HepG2 (cell line): ENCODE measurements around the gene SIGLEC9. TPM values are rescaled to one million over a fixed set of nuclear protein-coding genes. Genes with fewer than 3 reads are reported as not detected.

Experiments used
- ATAC-seq: fragments of 200-7000 bp; cut with Tn5 transposase; 3 replicates; pipeline ENCODE4 v1.9.1; 2020; ENCODE audit warnings: mild to moderate bottlenecking, moderate library complexity
- BruUV-seq: library from RNA; stranded (reverse); fragments of 400-500 nt; replicated peaks from 2 replicates; lab custom pipeline; 2021; lab: Mats Ljungman, UMichigan
- CTCF ChIA-PET: fragments of 300-600 bp; formaldehyde crosslinking; extraction: SDS; loops from one replicate; lab custom pipeline; 2021; ENCODE audit warnings: low total read pairs, inconsistent platforms, low intra/inter-chr PET ratio; lab: Yijun Ruan, JAX
- POLR2A ChIA-PET: fragments of 350-600 bp; sonication (Branson Sonifier 250); formaldehyde crosslinking; loops from one replicate; lab custom pipeline; 2020; ENCODE audit warnings: antibody characterized with exemption, inconsistent platforms; lab: Yijun Ruan, JAX
- DNase-seq: peaks from one replicate; pipeline ENCODE4 v3.0.0-alpha.2; 2015; ENCODE audit warnings: low spot score
- FAIRE-seq: peaks from 3 replicates; lab custom pipeline; 2011; peaks lifted over from hg19 to GRCh38; lab: Jason Lieb, UNC
- H2AFZ ChIP-seq: one replicate; pipeline ENCODE4 v1.6.1; 2011; ENCODE audit warnings: low read length, inconsistent platforms
- H3K27ac ChIP-seq: fragments of 300-600 bp; 3 replicates; pipeline ENCODE4 v1.8.0; 2011; ENCODE audit warnings: mixed run types, mild to moderate bottlenecking, mixed read lengths, low read length, inconsistent platforms; ENCODE audit not compliant: insufficient read depth; ENCODE audit errors: extremely low read length
- H3K27me3 ChIP-seq, 2 experiments: fragments of 200-600 bp in 1 of 2; 2 replicates in 1 of 2; 3 replicates in 1 of 2; pipeline versions ENCODE4 v1.6.0 to v1.8.0; 2011; ENCODE audit warnings: low read length in 2 of 2, mild to moderate bottlenecking in 2 of 2, moderate library complexity in 2 of 2, inconsistent platforms in 1 of 2; ENCODE audit not compliant: insufficient read depth in 2 of 2, control insufficient read depth in 1 of 2
- H3K36me3 ChIP-seq, 2 experiments: fragments of 200-600 bp in 1 of 2; replicated peaks in 1 of 2; 2 replicates in 1 of 2; 3 replicates in 1 of 2; pipeline versions ENCODE4 v1.5.1 to v1.8.0; 2011; ENCODE audit warnings: low read length in 2 of 2, inconsistent platforms in 1 of 2; ENCODE audit not compliant: insufficient read depth in 2 of 2, control insufficient read depth in 1 of 2
- H3K4me1 ChIP-seq: 2 replicates; pipeline ENCODE4 v1.5.1; 2012; ENCODE audit warnings: low read length, inconsistent platforms; ENCODE audit not compliant: insufficient read depth
- H3K4me2 ChIP-seq: 2 replicates; pipeline ENCODE4 v1.6.0; 2011; ENCODE audit warnings: low read depth, low read length, inconsistent platforms
- H3K4me3 ChIP-seq, 3 experiments: fragments of 200-600 bp in 1 of 3; sonication (generic), shearing (Covaris generic) in 1 of 3; replicated peaks in 1 of 3; 2 replicates each; pipeline ENCODE4 v1.5.1; 2011 to 2016; ENCODE audit warnings: low read length in 3 of 3, inconsistent platforms in 2 of 3, low read depth in 2 of 3, mild to moderate bottlenecking in 2 of 3, control low read depth in 1 of 3, mixed read lengths in 1 of 3; ENCODE audit not compliant: insufficient read depth in 1 of 3
- H3K79me2 ChIP-seq: one replicate; pipeline ENCODE4 v1.6.1; 2011; ENCODE audit warnings: low read length, inconsistent platforms; ENCODE audit not compliant: insufficient read depth
- H3K9ac ChIP-seq: 2 replicates; pipeline ENCODE4 v1.6.0; 2011; ENCODE audit warnings: mild to moderate bottlenecking, low read depth, low read length, inconsistent platforms; ENCODE audit not compliant: insufficient read depth
- H3K9me3 ChIP-seq: 2 replicates; pipeline ENCODE4 v1.5.1; 2012; ENCODE audit warnings: mild to moderate bottlenecking, low read length
- H4K20me1 ChIP-seq: 2 replicates; pipeline ENCODE4 v1.6.0; 2011; ENCODE audit warnings: inconsistent platforms, mild to moderate bottlenecking, low read length, moderate library complexity; ENCODE audit not compliant: insufficient read depth
- FOSL2 ChIP-seq: sonication (generic); formaldehyde crosslinking; IDR thresholded peaks from 2 replicates; pipeline ENCODE4 v1.4.0; 2020; ENCODE audit warnings: missing genetic modification reagents
- GATA4 ChIP-seq: sonication (generic); IDR thresholded peaks from 2 replicates; pipeline ENCODE4 v1.6.1; 2016; ENCODE audit warnings: antibody characterized with exemption, low read depth, borderline replicate concordance
- GRHL1 ChIP-seq: sonication (generic); formaldehyde crosslinking; conservative IDR thresholded peaks from 2 replicates; pipeline ENCODE4 v1.8.0; 2022; ENCODE audit warnings: missing genetic modification reagents
- IKZF4 ChIP-seq: sonication (generic); formaldehyde crosslinking; IDR thresholded peaks from 2 replicates; pipeline ENCODE4 v1.5.1; 2020; ENCODE audit warnings: borderline replicate concordance, mild to moderate bottlenecking, low read depth, missing genetic modification reagents; ENCODE audit errors: not compliant biosample characterization
- RBM39 ChIP-seq: fragments of 200-400 bp; formaldehyde crosslinking; IDR thresholded peaks from one replicate; pipeline ENCODE4 v1.6.1; 2018; ENCODE audit warnings: antibody characterized with exemption, mild to moderate bottlenecking, low read depth, low read length; ENCODE audit not compliant: poor library complexity, severe bottlenecking
- TMF1 ChIP-seq: sonication (generic); formaldehyde crosslinking; IDR thresholded peaks from 2 replicates; pipeline ENCODE4 v1.8.1; 2022; ENCODE audit warnings: low read depth, missing genetic modification reagents
- ZBTB20 ChIP-seq: sonication (generic); formaldehyde crosslinking; IDR thresholded peaks from 2 replicates; pipeline ENCODE4 v1.8.1; 2023; ENCODE audit warnings: missing genetic modification reagents, low read depth, mild to moderate bottlenecking, borderline replicate concordance
- ZNF7 ChIP-seq: IDR thresholded peaks from 2 replicates; pipeline ENCODE4 v1.6.1; 2016; ENCODE audit warnings: missing biosample characterization, missing genetic modification reagents
- WGBS: methylation state at CpG from one replicate; pipeline ENCODE4 v1.1.6; 2017; ENCODE audit warnings: low lambda C conversion rate; 5-methylcytosine and 5-hydroxymethylcytosine counted together
- in situ Hi-C: cut with HindIII; loops from 2 replicates; pipeline ENCODE4 v1.10.0; 2017; ENCODE audit warnings: low pct_unique_long_range_greater_than_20kb; ENCODE audit not compliant: extremely low pct_ligation_motif_present
- intact Hi-C: fragments of 100-400 bp; cut with micrococcal nuclease; formaldehyde crosslinking; loops from one replicate; pipeline ENCODE4 v1.10.0; 2022; ENCODE audit not compliant: unreplicated experiment
- polyA plus RNA-seq, 8 experiments: library from polyadenylated mRNA; depleted of rRNA in 3 of 8; stranded (reverse) in 7 of 8; unstranded in 1 of 8; fragments of >200 nt; fragmentation: Illumina TruSeq in 4 of 8; extraction: Trizol in 4 of 8; gene quantifications; 2 replicates each; pipeline versions ENCODE4 v1.2.1 to v1.2.3, GENCODE V29; 2011 to 2016; ENCODE audit warnings: low read depth in 4 of 8, missing spikeins in 1 of 8, mixed read lengths in 1 of 8; ENCODE audit not compliant: insufficient read depth in 1 of 8
- total RNA-seq, 5 experiments: library from RNA; depleted of rRNA; stranded (reverse); fragments of >200 nt; fragmentation: Illumina TruSeq; extraction: Trizol; gene quantifications; 2 replicates each; pipeline ENCODE4 v1.2.3, GENCODE V29; 2016; ENCODE audit warnings: low read depth in 1 of 5

Gene SIGLEC9
- total and polyA plus RNA-seq, 2 of the 13 experiments (the other 11 are each of a cell fraction or from before 2014, with no cell fraction given) = not detected

GRCh38 chr19:51076631-51077213, 48.0 kb upstream of the SIGLEC9 start:
- CTCF ChIA-PET = no interaction called here
- H3K4me3 ChIP-seq = no peak overlapping the region
- no peak for ATAC-seq
- TF ChIP-seq ZBTB20 = no peak
- no peak for TF ChIP-seq IKZF4 (CRISPR knock-in tag)
- no peak for TF ChIP-seq GATA4
- TF ChIP-seq TMF1 (CRISPR knock-in tag) = no peak
- TF ChIP-seq ZNF7 (CRISPR knock-in tag) = no peak
- TF ChIP-seq FOSL2 (CRISPR knock-in tag) = no peak
- TF ChIP-seq GRHL1 (CRISPR knock-in tag) = no peak
- no peak for TF ChIP-seq RBM39
- TF ChIP-seq, all 625 proteins: peak for 0
- Histone ChIP-seq H3K79me2 (no peaks in the 10 kb centered on the region), H3K9ac (no peak overlapping the region), H4K20me1 (no peaks in the 10 kb centered on the region), H2AFZ (no peak overlapping the region), H3K36me3 (no peaks in the 10 kb centered on the region), H3K4me2 (no peak overlapping the region), H3K27me3 (peaks cover 0 to 10% of the 10 kb centered on the region in 2 experiments; a peak in 4 of 5 replicates), H3K4me1 (no peaks in the 10 kb centered on the region), H3K9me3 (peaks cover 11% of the 10 kb centered on the region; the same call in 1 of the 2 replicates), H3K27ac (no peak overlapping the region)
- in situ Hi-C loops = loop anchor here (25.0 kb wide), 1 partner anchor 139 kb away; no protein-coding TSS in a partner anchor
- intact Hi-C loops = no loop called here
- 54% methylated on average over 14 of the region's 14 CpGs for WGBS
- POLR2A ChIA-PET = no interaction called here
- FAIRE-seq (no peak), DNase-seq (no peak)
- no TSS peak for BruUV-seq
